Naive thymus-derived CD4-positive, alpha-beta T cell (primary cell): ENCODE results near the gene RHOH. TPM values are rescaled to one million over a fixed set of nuclear protein-coding genes. Genes with fewer than 3 reads are reported as not detected.

Source experiments
- ATAC-seq: fragments of 150-1000 bp; cut with Tn5 transposase; 2 replicates; pipeline ENCODE4 v1.10.0; 2021; ENCODE audit warnings: mild to moderate bottlenecking, moderate library complexity
- CTCF ChIA-PET: fragments of 350-600 bp; sonication (Branson Sonifier 250); formaldehyde crosslinking; loops from one replicate; lab custom pipeline; 2021; ENCODE audit warnings: antibody characterized with exemption; lab: Charles Lee
- POLR2A ChIA-PET: fragments of 350-600 bp; sonication (Branson Sonifier 250); formaldehyde crosslinking; loops from one replicate; lab custom pipeline; 2021; ENCODE audit warnings: antibody characterized with exemption, inconsistent platforms; lab: Charles Lee
- DNase-seq, 9 donors: peaks; one replicate each; pipeline versions ENCODE4 v3.0.0 to v3.0.0-alpha.2; 2020 to 2022; ENCODE audit warnings: mixed read lengths in 1 of 9
- H3K27ac ChIP-seq: one replicate; pipeline ENCODE4 v1.7.0; 2013; ENCODE audit warnings: mild to moderate bottlenecking, low read depth, low read length, moderate library complexity
- H3K27me3 ChIP-seq, 2 donors: one replicate each; pipeline ENCODE4 v1.7.0; 2013; ENCODE audit warnings: low read length in 2 of 2, mild to moderate bottlenecking in 2 of 2, moderate library complexity in 2 of 2; ENCODE audit not compliant: control insufficient read depth in 2 of 2, insufficient read depth in 2 of 2
- H3K36me3 ChIP-seq, 3 experiments: 1 replicate in 2 of 3; 2 replicates in 1 of 3; pipeline ENCODE4 v1.7.0; 2013; ENCODE audit warnings: low read length in 3 of 3, mild to moderate bottlenecking in 3 of 3, moderate library complexity in 1 of 3; ENCODE audit not compliant: insufficient read depth in 3 of 3, control insufficient read depth in 2 of 3
- H3K4me1 ChIP-seq, 2 donors: one replicate each; pipeline ENCODE4 v1.7.0; 2013; ENCODE audit warnings: low read length in 2 of 2, mild to moderate bottlenecking in 2 of 2, moderate library complexity in 1 of 2; ENCODE audit not compliant: control insufficient read depth in 2 of 2, insufficient read depth in 2 of 2
- H3K4me3 ChIP-seq: 2 replicates; pipeline ENCODE4 v1.7.0; 2013; ENCODE audit warnings: mild to moderate bottlenecking, low read length
- H3K9me3 ChIP-seq, 3 experiments: 1 replicate in 2 of 3; 2 replicates in 1 of 3; pipeline ENCODE4 v1.7.0; 2013; ENCODE audit warnings: low read length in 3 of 3; ENCODE audit not compliant: control insufficient read depth in 2 of 3
- H3K27ac Mint-ChIP-seq, 9 donors: one replicate each; pipeline ENCODE4 v1.8.0; 2020 to 2022; ENCODE audit warnings: mixed read lengths in 9 of 9, mild to moderate bottlenecking in 8 of 9, moderate library complexity in 5 of 9, inconsistent platforms in 2 of 9
- H3K27me3 Mint-ChIP-seq, 5 donors: one replicate each; pipeline ENCODE4 v1.8.0; 2021 to 2022; ENCODE audit warnings: mixed read lengths in 5 of 5, mild to moderate bottlenecking in 1 of 5
- H3K36me3 Mint-ChIP-seq, 5 donors: one replicate each; pipeline ENCODE4 v1.8.0; 2020 to 2022; ENCODE audit warnings: mixed read lengths in 5 of 5, mild to moderate bottlenecking in 3 of 5, inconsistent platforms in 1 of 5
- H3K4me1 Mint-ChIP-seq, 7 donors: one replicate each; pipeline ENCODE4 v1.8.0; 2020 to 2022; ENCODE audit warnings: mixed read lengths in 7 of 7, mild to moderate bottlenecking in 3 of 7, inconsistent platforms in 1 of 7
- H3K4me3 Mint-ChIP-seq, 10 donors: one replicate each; pipeline ENCODE4 v1.8.0; 2020 to 2022; ENCODE audit warnings: mild to moderate bottlenecking in 10 of 10, mixed read lengths in 10 of 10, moderate library complexity in 6 of 10, inconsistent platforms in 2 of 10
- H3K9me3 Mint-ChIP-seq, 11 donors: one replicate each; pipeline ENCODE4 v1.8.0; 2020 to 2022; ENCODE audit warnings: mixed read lengths in 11 of 11, mild to moderate bottlenecking in 4 of 11, inconsistent platforms in 1 of 11, moderate library complexity in 1 of 11
- intact Hi-C, 2 donors: fragments of 100-400 bp; cut with micrococcal nuclease; formaldehyde crosslinking; loops; one replicate each; pipeline ENCODE4 v1.15.1; 2023
- polyA plus RNA-seq, 2 donors: library from polyadenylated mRNA; unstranded; fragments of 300-500 nt; fragmentation: Illumina TruSeq; gene quantifications; one replicate each; pipeline ENCODE4 v1.2.3, GENCODE V29; 2021
- total RNA-seq, 6 experiments: library from RNA in 5 of 6; stranded (reverse) in 5 of 6; gene quantifications; 1 replicate in 5 of 6; 2 replicates in 1 of 6; pipeline ENCODE4 v1.2.3 and lab custom pipeline; 2021 to 2026

Gene RHOH
- total and polyA plus RNA-seq, 7 experiments from 2014 or later, result 160 to 479 (median 294) TPM

DNA sequence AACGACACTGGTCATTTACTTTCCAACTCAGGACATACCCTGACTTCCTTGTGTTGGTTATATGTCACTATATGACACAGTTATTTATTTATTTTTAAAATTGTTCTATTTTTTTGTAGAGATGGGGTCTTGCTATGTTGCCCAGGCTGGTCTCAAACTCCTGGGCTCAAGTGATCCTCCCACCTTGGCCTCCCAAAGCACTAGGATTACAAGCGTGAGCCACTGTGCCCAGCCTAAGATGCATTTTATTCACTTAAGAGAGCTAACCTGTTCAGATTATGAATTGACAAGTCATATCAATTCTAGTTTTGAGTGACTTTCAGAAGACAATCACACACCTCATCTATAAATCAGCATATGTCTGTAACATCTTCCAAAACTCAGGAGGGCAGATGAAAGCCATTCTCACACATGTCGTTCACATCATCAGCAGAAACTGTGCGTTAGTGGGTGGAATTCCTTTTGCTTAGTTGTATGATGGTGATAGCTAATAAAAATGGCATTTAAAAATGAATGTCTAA, 9.4 kb upstream of the RHOH start:
- peak overlapping the region in 8 of 9 donors; percentile 11 to 98 (median 54) for H3K27ac Mint-ChIP-seq
- no peaks in the 10 kb centered on the region for H3K27me3 Mint-ChIP-seq
- Histone ChIP-seq H3K27ac (no peak overlapping the region), H3K27me3 (no peaks in the 10 kb centered on the region), H3K36me3 (no peaks in the 10 kb centered on the region), H3K4me1 (peaks cover 6 to 31% of the 10 kb centered on the region in 2 donors), H3K4me3 (no peak overlapping the region), H3K9me3 (no peaks in the 10 kb centered on the region)
- DNase-seq (no peak), ATAC-seq (no peak)
- H3K9me3 Mint-ChIP-seq, result peaks cover 0 to 2% (median 0%) of the 10 kb centered on the region in 11 donors
- H3K4me3 Mint-ChIP-seq, result peak overlapping the region in 3 of 10 donors; percentile 4 to 68 (median 50)
- peaks cover 0 to 12% (median 0%) of the 10 kb centered on the region in 5 donors for H3K36me3 Mint-ChIP-seq
- peaks cover 32 to 83% (median 67%) of the 10 kb centered on the region in 7 donors for H3K4me1 Mint-ChIP-seq
- ChIA-PET CTCF (interaction anchor here (0.5 to 0.8 kb wide), 2 partner anchors 37 to 84 kb away, joined by 3 to 5 read pairs; no protein-coding TSS in a partner anchor), POLR2A (interaction anchor here (0.8 to 7.6 kb wide), 4 partner anchors 7 to 129 kb away, joined by 3 to 62 read pairs (median 5); partner anchors contain the start of gene RHOH)
- intact Hi-C loops, result loop anchor here in 1 of 2 donors (1.0 kb wide), 1 partner anchor 8 kb away; no protein-coding TSS in a partner anchor

DNA sequence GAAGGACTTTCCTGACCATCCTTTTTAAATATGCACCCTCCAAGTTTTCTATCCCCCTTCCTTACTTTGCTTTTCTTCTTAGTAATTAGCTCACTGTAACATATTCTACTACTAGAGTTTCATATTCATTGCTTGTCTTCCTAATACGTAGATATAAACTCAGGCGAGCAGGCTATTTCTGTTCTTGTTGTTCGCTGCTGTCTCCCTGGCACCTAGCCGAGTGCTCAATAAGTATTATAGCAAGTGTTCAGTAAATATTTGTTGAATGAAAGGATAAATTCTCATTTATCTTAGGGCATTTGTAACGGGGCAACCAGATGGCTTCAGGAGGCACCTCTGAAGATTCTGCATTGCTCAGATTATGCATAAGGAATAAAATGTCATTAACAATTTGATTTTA, 6.8 kb upstream of the RHOH start:
- no peak for ATAC-seq
- Histone ChIP-seq H3K36me3 (no peaks in the 10 kb centered on the region), H3K9me3 (no peaks in the 10 kb centered on the region), H3K27me3 (no peaks in the 10 kb centered on the region), H3K4me3 (peak overlapping the region; percentile 49), H3K27ac (peak overlapping the region; percentile 100), H3K4me1 (peaks cover 7 to 37% of the 10 kb centered on the region in 2 donors)
- H3K36me3 Mint-ChIP-seq, result peaks cover 0 to 11% (median 0%) of the 10 kb centered on the region in 5 donors
- no peak for DNase-seq
- H3K4me1 Mint-ChIP-seq, result peaks cover 40 to 89% (median 72%) of the 10 kb centered on the region in 7 donors
- peaks cover 0 to 2% (median 0%) of the 10 kb centered on the region in 5 donors for H3K27me3 Mint-ChIP-seq
- POLR2A ChIA-PET, result interaction anchor here (0.6 to 8.6 kb wide), 24 partner anchors 6 to 135 kb away, joined by 3 to 62 read pairs (median 8); no protein-coding TSS in a partner anchor
- peak overlapping the region; percentile 87 to 100 (median 99) for H3K27ac Mint-ChIP-seq
- intact Hi-C loops, result loop anchor here (2.0 to 10.0 kb wide), 9 partner anchors 13 to 1525 kb away; partner anchors contain the start of genes KLF3 (in 1 of the 2), N4BP2 (in 1 of the 2), PDS5A (in 1 of the 2) and RFC1 (in 1 of the 2)
- H3K4me3 Mint-ChIP-seq, result peak overlapping the region; percentile 83 to 100 (median 99)
- peaks cover 0 to 6% (median 0%) of the 10 kb centered on the region in 11 donors for H3K9me3 Mint-ChIP-seq
- CTCF ChIA-PET, result interaction anchor here (0.5 to 3.1 kb wide), 11 partner anchors 10 to 301 kb away, joined by 3 to 12 read pairs (median 3); no protein-coding TSS in a partner anchor

DNA sequence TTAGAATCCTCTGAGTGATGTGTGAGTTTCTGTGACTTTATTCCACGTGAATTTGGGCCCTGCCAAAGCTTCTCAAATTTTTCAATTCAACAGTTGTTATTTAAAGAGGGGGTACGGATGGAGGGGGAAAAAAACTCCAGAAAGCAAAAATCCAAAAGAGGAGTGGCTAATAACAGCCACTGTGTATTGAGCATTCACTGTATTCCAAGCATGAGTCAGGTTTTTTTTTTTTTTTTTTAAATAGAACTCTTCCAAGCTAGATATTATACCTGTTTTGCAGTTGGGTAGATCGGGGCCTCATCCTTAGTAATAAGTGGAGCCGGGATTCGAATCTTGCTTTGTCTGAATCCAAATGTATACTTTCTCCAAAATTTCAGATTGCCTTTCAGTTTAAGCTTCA, 6.4 kb upstream of the RHOH start:
- Mint-ChIP-seq H3K9me3 (peaks cover 0 to 6% (median 0%) of the 10 kb centered on the region in 11 donors), H3K27ac (peak overlapping the region; percentile 87 to 100 (median 99)), H3K4me3 (peak overlapping the region; percentile 83 to 100 (median 99)), H3K36me3 (peaks cover 0 to 11% (median 0%) of the 10 kb centered on the region in 5 donors), H3K27me3 (peaks cover 0 to 2% (median 0%) of the 10 kb centered on the region in 5 donors), H3K4me1 (peaks cover 45 to 92% (median 75%) of the 10 kb centered on the region in 7 donors)
- H3K27me3 ChIP-seq, result no peaks in the 10 kb centered on the region
- POLR2A ChIA-PET, result interaction anchor here (0.6 to 8.6 kb wide), 28 partner anchors 6 to 133 kb away, joined by 3 to 62 read pairs (median 8); partner anchors contain the start of gene N4BP2
- H3K4me1 ChIP-seq, result peaks cover 12 to 42% of the 10 kb centered on the region in 2 donors
- DNase-seq (no peak), ATAC-seq (no peak)
- intact Hi-C loops, result loop anchor here (2.0 to 10.0 kb wide), 9 partner anchors 14 to 1526 kb away; partner anchors contain the start of genes KLF3 (in 1 of the 2), N4BP2 (in 1 of the 2), PDS5A (in 1 of the 2) and RFC1 (in 1 of the 2)
- CTCF ChIA-PET, result interaction anchor here (0.5 to 3.1 kb wide), 14 partner anchors 10 to 302 kb away, joined by 3 to 15 read pairs (median 5); no protein-coding TSS in a partner anchor
- H3K27ac ChIP-seq, result peak overlapping the region; percentile 100
- peak overlapping the region; percentile 49 for H3K4me3 ChIP-seq
- no peaks in the 10 kb centered on the region for H3K9me3 ChIP-seq
- no peaks in the 10 kb centered on the region for H3K36me3 ChIP-seq

DNA sequence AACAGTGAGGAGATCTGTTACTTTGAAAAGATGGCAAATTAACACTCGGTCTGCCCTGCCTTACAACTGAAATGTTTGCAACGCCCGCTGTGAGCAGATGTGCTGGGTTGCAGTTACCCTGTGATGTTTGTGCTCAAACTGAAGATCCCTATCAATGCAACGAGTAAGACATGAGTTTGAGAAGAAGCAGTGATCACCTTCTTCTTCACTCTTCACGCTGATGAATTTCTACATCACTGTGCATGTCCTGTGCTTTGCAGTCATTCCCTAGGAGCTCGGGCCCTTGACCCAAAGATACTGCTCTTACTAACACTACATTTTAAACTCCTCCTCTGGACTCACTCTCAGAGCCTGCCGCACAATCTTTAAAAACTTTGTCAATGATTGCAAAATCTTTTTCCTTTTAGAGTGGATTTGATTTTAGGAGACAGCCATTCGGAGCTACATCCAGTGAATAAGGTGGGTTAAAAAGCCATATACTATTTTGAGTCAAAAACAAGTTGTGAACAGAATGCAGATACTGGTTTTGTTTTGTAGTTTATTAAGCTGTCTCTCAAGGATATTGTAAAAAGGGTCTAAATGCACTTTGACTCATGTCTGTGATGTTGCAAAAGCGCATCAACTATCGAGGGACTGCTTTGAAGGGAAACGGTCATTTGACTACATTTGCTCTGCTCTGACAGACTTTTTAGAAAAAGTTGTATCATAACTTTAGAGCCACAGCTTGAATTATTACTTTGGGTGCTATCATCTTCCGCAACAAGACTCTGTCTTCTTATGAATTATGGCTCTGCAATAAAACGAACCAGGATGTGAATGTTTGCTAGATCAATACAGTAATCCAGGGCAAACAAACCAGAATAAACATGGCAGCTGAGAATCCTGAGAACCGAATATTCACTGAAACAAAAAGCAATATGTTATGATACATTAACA, 5.7 kb upstream of the RHOH start:
- Mint-ChIP-seq H3K27me3 (peaks cover 0 to 2% (median 0%) of the 10 kb centered on the region in 5 donors), H3K4me1 (peaks cover 47 to 93% (median 76%) of the 10 kb centered on the region in 7 donors), H3K4me3 (peak overlapping the region; percentile 83 to 100 (median 99)), H3K27ac (peak overlapping the region; percentile 87 to 100 (median 99)), H3K9me3 (peaks cover 0 to 6% (median 0%) of the 10 kb centered on the region in 11 donors), H3K36me3 (peaks cover 0 to 11% (median 0%) of the 10 kb centered on the region in 5 donors)
- Histone ChIP-seq H3K4me3 (peak overlapping the region; percentile 49), H3K27ac (peak overlapping the region; percentile 100), H3K27me3 (no peaks in the 10 kb centered on the region), H3K4me1 (peaks cover 19 to 48% of the 10 kb centered on the region in 2 donors), H3K36me3 (no peaks in the 10 kb centered on the region), H3K9me3 (no peaks in the 10 kb centered on the region)
- ChIA-PET CTCF (interaction anchor here (0.9 to 3.1 kb wide), 16 partner anchors 9 to 135 kb away, joined by 3 to 15 read pairs (median 5); no protein-coding TSS in a partner anchor), POLR2A (interaction anchor here (0.6 to 8.6 kb wide), 40 partner anchors 7 to 559 kb away, joined by 3 to 62 read pairs (median 7); partner anchors contain the start of gene N4BP2)
- peak; percentile 51 for ATAC-seq
- peak in 6 of 9 donors; percentile 59 to 72 (median 65) for DNase-seq
- intact Hi-C loops, result loop anchor here (1.0 to 10.0 kb wide), 12 partner anchors 9 to 1526 kb away; partner anchors contain the start of genes KLF3 (in 1 of the 2), N4BP2 (in 1 of the 2), PDS5A (in 1 of the 2) and RFC1 (in 1 of the 2)

DNA sequence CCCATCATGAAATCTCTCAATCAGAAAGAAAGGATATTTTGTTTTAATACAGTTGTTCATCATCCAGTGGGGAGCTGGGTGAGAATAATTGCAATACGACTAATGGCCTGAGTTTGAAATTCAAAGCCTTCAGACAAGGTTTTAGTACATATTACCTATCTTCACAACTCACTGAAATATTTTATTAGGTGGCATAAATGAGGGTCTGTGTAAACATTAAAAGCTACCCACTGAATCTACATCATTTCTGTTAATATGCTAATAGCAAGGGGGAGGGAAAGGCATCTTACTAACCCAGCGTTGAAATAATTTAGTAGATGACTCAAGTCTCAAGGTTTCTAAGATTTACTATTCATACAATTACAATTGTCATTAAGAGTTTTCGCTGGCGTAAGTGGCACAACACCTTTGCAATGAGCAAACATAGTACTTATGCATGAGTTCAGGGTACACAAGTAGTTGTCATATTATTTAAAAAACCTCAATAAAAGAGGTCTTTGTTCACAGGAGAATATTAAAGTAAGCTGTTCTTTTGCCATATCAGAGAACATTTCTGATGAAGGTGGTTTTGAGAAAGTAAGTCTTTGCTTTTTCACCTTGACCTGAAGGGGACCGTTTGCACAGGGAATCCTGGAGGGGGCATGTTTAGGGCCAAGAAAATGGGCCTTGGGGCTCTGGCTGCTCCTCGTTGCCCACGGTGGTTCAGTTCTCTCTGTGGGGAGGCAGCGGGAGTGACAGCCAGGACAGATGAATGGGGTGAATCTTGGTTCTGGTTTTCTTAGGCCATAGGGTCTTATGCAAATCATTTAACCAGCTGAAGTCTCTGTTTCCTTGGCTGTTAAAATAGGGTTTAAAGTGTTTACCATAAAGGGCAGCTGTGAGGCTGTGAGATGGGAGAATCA, 4.5 kb upstream of the RHOH start:
- no peak for ATAC-seq
- H3K27me3 ChIP-seq, result no peaks in the 10 kb centered on the region
- H3K4me3 ChIP-seq, result peak overlapping the region; percentile 49
- H3K4me1 Mint-ChIP-seq, result peaks cover 49 to 88% (median 71%) of the 10 kb centered on the region in 7 donors
- intact Hi-C loops, result loop anchor here (1.0 to 10.0 kb wide), 7 partner anchors 8 to 1528 kb away; partner anchors contain the start of genes KLF3 (in 1 of the 2), PDS5A (in 1 of the 2), RFC1 (in 1 of the 2) and UBE2K (in 1 of the 2)
- peaks cover 0 to 2% (median 0%) of the 10 kb centered on the region in 5 donors for H3K27me3 Mint-ChIP-seq
- DNase-seq, result no peak
- ChIA-PET POLR2A (interaction anchor here (0.6 to 8.6 kb wide), 31 partner anchors 8 to 834 kb away, joined by 3 to 62 read pairs (median 8); no protein-coding TSS in a partner anchor), CTCF (interaction anchor here (0.7 to 3.1 kb wide), 17 partner anchors 10 to 133 kb away, joined by 3 to 15 read pairs (median 5); no protein-coding TSS in a partner anchor)
- H3K27ac ChIP-seq, result peak overlapping the region; percentile 100
- H3K27ac Mint-ChIP-seq, result peak overlapping the region; percentile 93 to 100 (median 99)
- H3K9me3 ChIP-seq, result no peaks in the 10 kb centered on the region
- H3K4me1 ChIP-seq, result peaks cover 23 to 49% of the 10 kb centered on the region in 2 donors
- peaks cover 0 to 4% (median 0%) of the 10 kb centered on the region in 3 experiments for H3K36me3 ChIP-seq
- H3K9me3 Mint-ChIP-seq, result peaks cover 0 to 6% (median 0%) of the 10 kb centered on the region in 11 donors
- H3K4me3 Mint-ChIP-seq, result peak overlapping the region; percentile 96 to 100 (median 99)
- H3K36me3 Mint-ChIP-seq, result peaks cover 0 to 8% (median 4%) of the 10 kb centered on the region in 5 donors
